ENCODE results near the gene POP7.

DNA sequence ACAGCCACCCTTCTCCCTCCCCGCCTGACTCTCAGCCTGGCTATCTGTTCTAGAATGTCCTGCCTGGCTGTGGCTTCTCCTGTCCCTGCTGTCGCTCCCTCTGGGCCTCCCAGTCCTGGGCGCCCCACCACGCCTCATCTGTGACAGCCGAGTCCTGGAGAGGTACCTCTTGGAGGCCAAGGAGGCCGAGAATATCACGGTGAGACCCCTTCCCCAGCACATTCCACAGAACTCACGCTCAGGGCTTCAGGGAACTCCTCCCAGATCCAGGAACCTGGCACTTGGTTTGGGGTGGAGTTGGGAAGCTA lies 15.5 kb downstream of the POP7 start:
- TF ChIP-seq, protein P1, sequence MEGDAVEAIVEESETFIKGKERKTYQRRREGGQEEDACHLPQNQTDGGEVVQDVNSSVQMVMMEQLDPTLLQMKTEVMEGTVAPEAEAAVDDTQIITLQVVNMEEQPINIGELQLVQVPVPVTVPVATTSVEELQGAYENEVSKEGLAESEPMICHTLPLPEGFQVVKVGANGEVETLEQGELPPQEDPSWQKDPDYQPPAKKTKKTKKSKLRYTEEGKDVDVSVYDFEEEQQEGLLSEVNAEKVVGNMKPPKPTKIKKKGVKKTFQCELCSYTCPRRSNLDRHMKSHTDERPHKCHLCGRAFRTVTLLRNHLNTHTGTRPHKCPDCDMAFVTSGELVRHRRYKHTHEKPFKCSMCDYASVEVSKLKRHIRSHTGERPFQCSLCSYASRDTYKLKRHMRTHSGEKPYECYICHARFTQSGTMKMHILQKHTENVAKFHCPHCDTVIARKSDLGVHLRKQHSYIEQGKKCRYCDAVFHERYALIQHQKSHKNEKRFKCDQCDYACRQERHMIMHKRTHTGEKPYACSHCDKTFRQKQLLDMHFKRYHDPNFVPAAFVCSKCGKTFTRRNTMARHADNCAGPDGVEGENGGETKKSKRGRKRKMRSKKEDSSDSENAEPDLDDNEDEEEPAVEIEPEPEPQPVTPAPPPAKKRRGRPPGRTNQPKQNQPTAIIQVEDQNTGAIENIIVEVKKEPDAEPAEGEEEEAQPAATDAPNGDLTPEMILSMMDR (IDR thresholded peaks at IDR 0.05), result no peak
- TF ChIP-seq POLR2A (IDR thresholded peaks at IDR 0.05), result no peak
